ENCODE results near the gene VEZT.
"Not testable (repeated sequence)": the region's sequence is repeated elsewhere in the genome, so short reads cannot be mapped to it uniquely, and the experiment has no call there.

The VEZT gene

GRCh38 chr12:95217377-95218149 lies at the start of gene VEZT, which contains the start of gene FGD6:
TSS of gene VEZT (plus strand) at chr12:95217807. CDS start at chr12:95217851, 44 bp downstream.
TSS of gene FGD6 (minus strand) at chr12:95217467. CDS start at chr12:95217240, 227 bp downstream.
- peak; percentile 98 for DNase-seq (ENCODE audit: low read depth, low spot score)

GRCh38 chr12:95168746-95169145 lies 48.9 kb upstream of the VEZT start:
- DNase-seq (ENCODE audit: low read depth, low spot score) = no peak

GRCh38 chr12:95169368-95169767 lies 48.2 kb upstream of the VEZT start:
- DNase-seq (ENCODE audit: low read depth, low spot score) = no peak

- DNase-seq (ENCODE audit: low read depth, low spot score) = no peak
Observed at GRCh38 chr12:95173392-95174251, 44.0 kb upstream of the VEZT start.

- no peak for DNase-seq (ENCODE audit: low read depth, low spot score)
Observed at GRCh38 chr12:95177201-95177768, 40.3 kb upstream of the VEZT start.

- no peak for DNase-seq (ENCODE audit: low read depth, low spot score)
Observed at GRCh38 chr12:95178136-95178535, 39.5 kb upstream of the VEZT start.

GRCh38 chr12:95179011-95179410 lies 38.6 kb upstream of the VEZT start:
- DNase-seq (ENCODE audit: low read depth, low spot score) = no peak

GRCh38 chr12:95181103-95181502 lies 36.5 kb upstream of the VEZT start:
- DNase-seq (ENCODE audit: low read depth, low spot score) = no peak

- no peak for DNase-seq (ENCODE audit: low read depth, low spot score)
Observed at GRCh38 chr12:95182868-95183415, 34.7 kb upstream of the VEZT start.

- DNase-seq (ENCODE audit: low read depth, low spot score) = no peak
Observed at GRCh38 chr12:95184121-95184520, 33.5 kb upstream of the VEZT start.

- no peak for DNase-seq (ENCODE audit: low read depth, low spot score)
Observed at GRCh38 chr12:95185072-95185471, 32.5 kb upstream of the VEZT start.

- no peak for DNase-seq (ENCODE audit: low read depth, low spot score)
Observed at GRCh38 chr12:95185854-95186253, 31.8 kb upstream of the VEZT start.

GRCh38 chr12:95187865-95188415 lies 29.7 kb upstream of the VEZT start:
- DNase-seq (ENCODE audit: low read depth, low spot score) = no peak

GRCh38 chr12:95191060-95191696 lies 26.4 kb upstream of the VEZT start:
- no peak for DNase-seq (ENCODE audit: low read depth, low spot score)

GRCh38 chr12:95192271-95192670 lies 25.3 kb upstream of the VEZT start:
- no peak for DNase-seq (ENCODE audit: low read depth, low spot score)

GRCh38 chr12:95193139-95193538 lies 24.5 kb upstream of the VEZT start:
- DNase-seq (ENCODE audit: low read depth, low spot score) = no peak

GRCh38 chr12:95195122-95195521 lies 22.5 kb upstream of the VEZT start:
- no peak for DNase-seq (ENCODE audit: low read depth, low spot score)

GRCh38 chr12:95196875-95197569 lies 20.6 kb upstream of the VEZT start:
- not testable (repeated sequence) for DNase-seq (ENCODE audit: low read depth, low spot score)

GRCh38 chr12:95197636-95198035 lies 20.0 kb upstream of the VEZT start:
- DNase-seq (ENCODE audit: low read depth, low spot score) = no peak

- no peak for DNase-seq (ENCODE audit: low read depth, low spot score)
Observed at GRCh38 chr12:95198914-95199313, 18.7 kb upstream of the VEZT start.
